GM18499 (cell line): ENCODE results near the gene GARIN5A.

Experiments used
- ATAC-seq: cut with Tn5 transposase; IDR thresholded peaks from one replicate; pipeline ENCODE4 v1.9.1; 2021; ENCODE audit warnings: moderate number of reproducible peaks; ENCODE audit not compliant: insufficient read depth, unreplicated experiment

Gene GARIN5A

DNA sequence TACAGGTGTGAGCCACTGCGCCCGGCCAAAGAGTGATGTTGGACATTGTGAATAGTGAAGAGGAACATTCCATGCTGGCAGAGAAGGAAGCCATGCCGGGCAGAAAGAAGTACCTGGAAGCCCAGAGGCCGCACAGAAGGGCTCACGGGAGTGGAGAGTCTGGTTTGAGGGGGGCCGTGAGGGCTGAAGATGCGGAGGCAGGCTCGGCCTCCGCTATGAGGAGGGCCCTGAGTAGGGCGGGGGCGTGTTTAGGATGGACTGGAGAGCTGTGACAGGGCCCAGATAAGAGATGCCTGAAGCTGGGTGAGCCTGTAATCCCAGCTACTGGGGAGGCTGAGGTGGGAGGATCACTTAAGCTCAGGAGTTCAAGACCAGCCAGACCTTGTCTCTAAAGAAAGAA lies 32.7 kb upstream of the GARIN5A start:
- no peak for ATAC-seq

DNA sequence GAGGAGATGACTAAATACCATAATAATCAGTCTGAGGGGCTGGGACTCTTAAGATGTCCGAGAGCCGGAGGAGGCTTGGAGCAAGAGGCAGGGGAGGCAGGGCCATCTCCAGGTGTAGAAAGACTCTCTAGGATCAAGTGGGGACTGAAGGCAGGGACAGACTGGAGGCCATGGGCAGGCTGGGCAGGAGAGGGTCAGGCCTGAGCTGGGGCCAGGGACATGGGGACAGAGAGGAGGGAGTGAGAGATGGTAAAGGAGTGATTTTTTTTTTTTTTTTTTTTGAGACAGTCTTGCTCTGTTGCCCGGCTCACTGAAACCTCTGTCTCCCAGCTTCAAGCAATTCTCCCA lies 32.2 kb upstream of the GARIN5A start:
- ATAC-seq, result no peak

DNA sequence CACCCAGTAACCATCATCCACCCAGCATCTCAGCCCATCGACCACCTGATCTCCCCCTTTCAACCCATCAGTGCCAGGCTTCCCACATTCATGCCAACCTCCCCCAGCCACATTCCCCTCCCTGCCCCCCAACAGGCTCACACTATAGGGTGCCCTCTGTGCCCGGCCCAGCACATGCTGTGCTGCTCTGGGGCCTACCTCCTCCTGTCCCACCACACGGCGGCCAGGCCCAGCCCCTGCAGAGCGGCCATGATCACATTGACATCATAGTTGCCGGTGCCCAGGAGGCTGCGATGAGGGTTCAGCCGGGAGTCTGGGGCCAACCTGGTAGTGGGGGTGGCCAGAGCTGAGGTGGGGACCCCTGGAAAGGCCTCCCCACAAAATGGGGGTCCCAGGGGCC lies 30.7 kb upstream of the GARIN5A start:
- no peak for ATAC-seq

DNA sequence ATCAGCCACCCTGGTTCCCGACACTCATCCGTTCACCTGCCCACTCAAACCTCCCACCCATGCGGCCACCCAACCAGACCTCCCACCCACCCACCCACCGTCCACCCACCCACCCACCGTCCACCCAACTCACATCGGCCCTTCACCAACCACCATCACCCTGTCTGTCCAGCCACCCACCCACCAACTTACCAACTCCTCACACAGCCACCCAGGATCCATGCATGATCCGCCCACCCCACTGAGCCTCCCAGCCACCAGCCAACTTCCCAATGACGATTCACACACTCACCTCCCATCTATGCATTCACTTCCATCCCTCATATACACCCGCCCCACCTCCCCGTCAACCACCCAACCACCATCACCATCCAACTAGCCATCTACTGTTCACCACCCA lies 30.1 kb upstream of the GARIN5A start:
- ATAC-seq, result no peak

DNA sequence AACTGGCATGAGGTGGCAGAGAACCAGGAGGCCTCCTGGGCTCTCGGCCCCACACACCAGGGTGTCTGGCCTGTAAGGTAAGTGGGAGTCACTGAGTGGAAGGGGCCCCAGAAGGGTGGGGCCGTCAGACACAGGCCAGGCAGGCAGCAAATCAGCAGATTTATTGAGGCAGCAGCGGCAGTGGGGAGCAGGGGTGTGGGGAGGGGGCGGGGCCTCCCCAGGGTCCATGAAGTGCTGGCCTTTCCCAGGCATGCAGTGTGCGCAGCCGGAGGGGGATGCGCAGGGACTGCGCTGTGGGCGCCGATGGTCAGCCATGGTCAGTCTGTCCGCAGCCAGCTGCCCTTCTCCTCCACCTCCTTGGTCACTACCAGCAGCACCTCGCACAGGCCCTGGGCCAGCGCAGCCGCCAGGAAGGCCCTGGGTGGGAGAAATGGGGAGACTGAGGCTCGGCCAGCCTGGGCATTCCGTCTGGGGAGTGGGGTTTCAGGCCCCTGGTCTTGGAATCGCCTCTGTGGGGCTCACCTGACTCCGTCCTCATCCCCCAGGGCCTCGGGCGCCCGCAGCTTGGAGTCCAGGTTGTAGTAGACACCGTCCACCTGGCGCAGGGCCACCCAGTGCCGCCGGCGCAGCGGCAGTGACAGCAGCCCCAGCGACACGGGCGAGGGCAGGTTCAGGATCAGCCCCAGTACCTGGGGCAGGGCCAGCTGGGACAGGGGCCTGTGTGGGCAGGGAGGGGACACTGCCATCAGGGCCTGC lies 29.4 kb upstream of the GARIN5A start:
- no peak for ATAC-seq

DNA sequence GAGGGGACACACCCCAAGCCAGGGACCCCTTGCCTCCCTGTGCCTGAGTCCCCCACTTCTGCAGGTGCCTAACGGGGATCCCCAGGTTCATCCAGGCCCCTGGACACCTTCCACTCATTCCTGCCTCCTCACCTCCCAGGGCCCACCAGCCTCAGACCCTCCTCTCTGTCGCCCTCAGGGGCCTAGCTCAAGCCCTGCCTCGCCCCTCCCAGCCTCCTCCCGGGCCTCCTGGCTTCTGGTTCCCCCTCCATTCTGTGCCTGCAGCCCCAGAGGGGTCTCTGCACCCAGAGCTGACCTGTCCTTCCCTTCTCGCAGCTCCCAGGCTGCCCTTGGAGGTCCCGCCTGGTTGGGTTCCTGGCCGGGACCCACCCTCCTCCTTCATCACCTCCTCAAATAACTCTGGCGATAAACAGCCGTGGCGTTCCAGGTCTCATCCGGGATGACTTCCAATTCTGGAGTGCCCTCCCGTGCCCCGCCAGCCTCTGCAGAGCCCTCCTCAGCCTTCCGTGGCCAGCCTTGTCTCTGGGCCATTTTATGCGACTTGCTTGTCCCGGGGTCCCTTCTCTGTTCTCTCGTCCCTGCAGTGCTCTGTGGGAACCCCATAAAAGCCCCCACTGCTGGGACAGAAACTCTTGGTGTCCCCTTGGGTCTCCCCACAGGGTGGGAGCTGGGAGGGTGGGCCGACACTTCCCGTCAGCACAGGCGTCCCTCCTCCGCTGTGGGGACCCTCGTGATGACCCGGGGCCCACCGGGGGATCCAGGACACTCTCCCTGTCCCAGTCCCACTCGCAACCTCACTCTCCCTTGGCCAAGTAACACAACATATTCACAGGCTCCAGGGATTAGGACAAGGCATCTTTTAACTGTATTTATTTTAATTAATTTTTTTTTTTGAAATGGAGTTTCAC lies 25.2 kb upstream of the GARIN5A start:
- ATAC-seq, result no peak

DNA sequence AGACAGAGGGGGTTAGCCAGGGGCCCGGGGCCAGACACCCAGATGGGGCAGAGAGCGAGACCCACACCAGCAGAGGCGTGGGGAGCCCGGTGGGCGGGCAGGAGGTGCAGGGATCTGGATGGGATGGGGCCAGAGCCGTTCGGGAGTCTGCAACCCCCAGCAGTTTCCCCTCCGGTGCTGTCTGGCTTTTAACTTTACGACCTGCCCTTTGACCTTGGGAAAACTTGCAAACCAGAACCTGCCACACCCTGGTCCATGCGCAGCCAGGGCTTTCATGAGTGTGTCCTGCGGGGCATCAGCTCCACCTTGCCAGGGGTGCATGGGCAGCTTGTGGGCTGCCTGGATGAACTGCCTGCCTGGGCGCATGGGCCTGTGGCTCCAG lies 24.5 kb upstream of the GARIN5A start:
- no peak for ATAC-seq

DNA sequence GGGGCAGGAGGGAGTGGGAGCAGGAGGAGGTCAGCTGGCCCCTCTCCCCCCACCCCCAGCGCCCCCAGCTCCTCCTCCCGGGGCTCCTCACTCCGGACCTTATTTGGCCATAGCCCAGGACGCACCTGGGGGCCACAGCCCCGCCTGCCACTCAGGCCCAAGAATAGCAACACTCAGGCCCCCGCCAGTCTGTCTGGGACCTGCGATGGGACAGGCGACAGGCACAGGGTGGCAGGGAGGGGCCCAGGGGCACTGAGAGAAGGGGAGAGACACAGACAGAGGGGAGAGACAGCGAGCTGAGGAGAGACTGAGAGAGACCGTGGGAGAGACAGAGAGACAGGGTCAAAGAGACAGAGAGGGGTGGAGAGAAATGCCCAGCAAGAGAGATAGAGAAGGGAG lies 24.1 kb upstream of the GARIN5A start:
- no peak for ATAC-seq

DNA sequence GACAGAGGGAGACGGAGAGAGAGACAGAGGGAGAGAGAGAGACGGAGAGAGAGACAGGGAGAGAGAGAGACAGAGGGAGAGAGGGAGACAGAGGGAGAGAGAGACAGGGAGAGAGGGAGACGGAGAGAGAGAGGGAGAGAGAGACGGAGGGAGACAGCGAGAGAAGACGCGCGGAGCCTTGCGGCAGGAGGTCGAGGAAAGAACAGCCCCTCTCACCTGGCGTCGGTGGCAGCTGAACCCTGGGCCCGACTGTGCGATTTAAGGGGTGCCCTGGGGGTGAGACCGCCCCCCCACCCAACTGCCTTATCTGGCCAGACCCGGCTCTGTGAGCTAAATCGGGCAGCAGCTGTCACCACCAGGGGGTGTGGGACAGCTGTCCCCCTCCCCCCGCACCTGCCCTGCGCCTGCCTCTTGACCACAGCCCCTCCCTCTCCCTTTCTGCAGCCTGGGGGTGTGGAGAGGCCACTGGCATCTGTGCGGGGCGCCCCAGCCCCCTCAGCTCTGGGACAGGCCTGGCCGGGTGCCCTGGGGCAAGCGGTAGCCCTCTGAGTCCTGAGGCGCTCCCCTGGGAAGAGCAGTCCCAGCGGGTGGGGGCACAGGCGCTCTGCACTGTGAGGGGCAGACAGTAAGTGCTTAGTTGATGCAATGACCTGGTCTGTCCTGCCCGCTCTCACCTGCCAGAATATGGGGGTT lies 23.6 kb upstream of the GARIN5A start:
- no peak for ATAC-seq

DNA sequence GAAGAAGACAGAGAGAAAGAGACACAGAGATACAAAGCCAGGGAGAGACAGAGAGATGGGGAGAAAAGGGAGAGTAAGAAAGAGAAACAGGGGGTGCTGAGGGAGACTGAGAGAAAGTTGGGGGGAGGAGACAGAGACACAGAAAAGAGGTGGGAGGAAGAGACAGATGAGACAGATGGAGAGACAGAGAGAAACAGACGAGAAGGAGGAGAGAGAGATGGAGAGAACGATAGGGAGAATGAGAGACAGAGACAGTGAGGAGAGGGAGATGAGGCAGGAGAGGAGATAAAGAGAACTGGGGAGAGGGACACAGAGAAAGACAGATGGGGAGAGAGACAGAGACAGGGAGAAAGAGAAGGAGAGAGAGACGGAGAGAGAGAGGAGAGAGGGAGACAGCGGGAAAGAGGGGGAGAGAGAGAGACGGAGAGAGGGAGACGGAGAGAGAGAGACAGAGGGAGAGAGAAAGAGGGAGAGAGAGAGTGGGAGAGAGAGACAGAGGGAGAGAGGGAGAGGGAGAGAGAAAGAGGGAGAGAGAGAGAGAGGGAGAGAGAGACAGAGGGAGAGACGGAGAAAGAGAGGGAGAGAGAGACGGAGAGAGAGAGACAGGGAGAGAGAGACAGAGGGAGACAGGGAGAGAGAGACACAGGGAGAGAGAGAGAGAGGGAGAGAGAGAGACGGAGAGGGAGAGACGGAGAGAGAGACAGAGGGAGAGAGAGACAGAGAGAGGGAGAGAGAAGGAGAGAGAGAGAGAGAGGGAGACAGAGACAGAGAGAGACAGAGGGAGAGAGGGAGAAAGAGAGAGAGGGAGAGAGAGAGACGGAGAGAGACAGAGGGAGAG lies 21.8 kb upstream of the GARIN5A start:
- no peak for ATAC-seq

DNA sequence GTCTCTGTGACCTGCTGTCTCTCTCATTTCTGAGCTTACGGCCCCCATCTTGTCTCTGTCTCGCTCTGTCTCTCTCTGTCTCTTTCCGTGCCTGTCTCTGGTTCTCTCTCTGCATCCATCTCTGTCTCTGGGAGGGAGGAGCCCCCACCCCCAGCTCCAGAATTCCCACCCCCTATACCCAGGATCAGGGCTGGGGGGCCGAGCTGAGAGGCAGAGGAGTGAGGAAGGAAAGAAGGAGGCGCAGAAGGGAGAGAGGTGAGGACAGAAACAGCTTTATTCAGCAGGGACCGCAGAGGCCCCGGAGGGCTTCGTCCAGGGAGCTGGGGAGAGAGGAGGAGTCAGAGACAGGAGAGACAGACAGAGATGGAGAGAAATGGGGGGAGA lies 20.4 kb upstream of the GARIN5A start:
- no peak for ATAC-seq

DNA sequence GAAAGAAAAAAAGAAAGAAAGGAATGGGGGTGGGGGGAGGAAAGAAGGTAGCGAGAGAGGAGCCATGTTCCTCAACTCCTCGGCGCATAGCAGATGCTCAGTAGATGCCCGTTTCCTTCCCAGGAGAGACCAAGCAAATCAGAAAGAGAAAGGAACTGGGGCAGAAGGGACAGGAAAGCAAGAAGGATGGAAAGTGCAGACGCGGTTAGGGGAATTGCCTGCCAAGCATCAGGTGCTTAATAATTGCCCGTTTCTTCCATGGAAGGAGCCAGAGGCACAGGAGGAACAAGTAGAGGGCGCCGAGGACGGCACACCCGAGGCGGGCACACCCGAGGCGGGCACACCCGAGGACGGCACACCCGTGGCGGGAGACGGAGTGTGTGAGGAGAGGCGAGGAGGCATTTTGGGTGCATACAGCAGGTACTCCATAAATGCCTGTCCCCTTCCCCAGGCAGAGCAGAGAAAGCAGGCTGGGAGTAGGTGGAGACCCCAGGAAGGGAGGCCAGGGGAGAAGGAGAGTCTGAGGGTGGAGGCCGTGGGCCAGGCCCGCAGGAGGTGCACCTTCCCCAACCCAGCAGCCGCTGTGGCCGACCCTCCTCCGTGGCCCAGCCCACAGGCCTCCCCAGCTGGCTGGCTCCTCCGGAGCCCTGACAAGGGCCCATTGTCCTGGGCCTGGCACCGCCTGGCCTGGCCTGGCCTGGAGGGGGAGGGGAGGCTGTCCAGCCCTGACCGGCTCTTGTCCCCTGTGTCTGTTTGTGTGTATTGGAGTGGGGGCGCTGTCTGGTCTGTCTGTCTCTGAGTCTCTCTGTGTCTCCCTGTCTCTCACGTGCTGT lies 19.8 kb upstream of the GARIN5A start:
- no peak for ATAC-seq

DNA sequence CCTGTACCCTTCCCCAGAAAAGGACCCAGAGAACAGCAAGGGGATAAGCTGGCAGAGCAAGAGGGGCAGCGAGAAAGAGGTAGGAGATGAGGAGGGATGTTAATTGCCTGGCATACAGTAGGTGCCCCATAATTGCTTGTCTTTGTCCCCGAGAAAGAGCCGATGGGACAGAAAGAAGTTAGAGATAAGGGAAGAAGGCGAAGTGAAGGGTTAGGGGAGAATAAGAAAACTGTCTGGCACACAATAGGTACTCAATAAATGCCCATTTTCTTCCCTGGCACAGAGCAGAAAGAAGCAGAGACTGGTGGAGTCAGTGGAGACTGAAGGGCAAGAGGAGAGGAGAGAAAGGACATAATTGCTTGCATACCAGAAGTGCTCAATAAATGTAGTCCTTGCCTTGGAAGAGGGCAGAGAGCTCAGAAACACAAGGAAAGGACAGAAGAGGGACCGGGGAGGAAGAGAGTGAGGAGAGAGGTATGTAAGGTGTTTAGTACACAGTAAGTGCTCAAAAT lies 18.4 kb upstream of the GARIN5A start:
- no peak for ATAC-seq

DNA sequence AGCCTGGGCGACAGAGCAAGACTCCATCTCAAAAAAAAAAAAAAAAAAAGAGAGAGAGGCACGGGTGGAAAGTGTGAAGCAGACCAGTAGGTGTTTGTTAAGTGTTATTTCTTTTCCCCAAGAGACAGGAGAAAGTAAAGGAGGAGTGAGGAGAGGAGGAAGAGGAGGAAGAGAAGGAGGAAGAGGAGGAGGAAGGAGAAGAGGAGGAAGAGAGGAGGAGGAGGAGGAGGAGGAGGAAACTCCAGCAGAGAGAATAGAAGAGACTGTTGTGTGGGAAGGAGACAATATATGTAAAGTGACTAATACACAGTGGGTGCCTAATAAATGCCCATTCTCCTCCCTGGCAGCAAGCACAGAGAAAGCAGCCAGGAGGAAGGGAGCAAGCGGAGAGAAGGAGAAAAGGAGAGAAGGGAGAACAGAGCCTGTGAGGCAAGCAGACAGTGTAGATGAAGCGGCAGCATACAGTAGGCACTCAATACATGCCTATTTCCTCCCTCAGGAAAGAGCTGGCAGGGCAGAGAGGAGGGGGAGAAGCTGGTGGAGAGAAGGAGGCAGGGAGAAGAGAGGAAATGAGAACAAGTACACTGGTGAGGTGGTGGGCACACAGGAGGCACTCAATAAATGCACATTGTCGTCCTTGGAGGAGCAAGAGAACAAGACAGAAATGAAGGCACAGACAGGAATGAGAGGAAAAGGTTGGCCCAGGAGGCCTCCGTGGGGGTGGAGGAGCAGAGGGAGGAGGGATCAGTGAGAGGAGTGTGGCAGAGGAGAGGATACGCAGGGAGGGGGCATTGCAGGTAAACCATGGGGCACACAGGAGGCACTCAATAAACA lies 17.8 kb upstream of the GARIN5A start:
- ATAC-seq, result no peak

DNA sequence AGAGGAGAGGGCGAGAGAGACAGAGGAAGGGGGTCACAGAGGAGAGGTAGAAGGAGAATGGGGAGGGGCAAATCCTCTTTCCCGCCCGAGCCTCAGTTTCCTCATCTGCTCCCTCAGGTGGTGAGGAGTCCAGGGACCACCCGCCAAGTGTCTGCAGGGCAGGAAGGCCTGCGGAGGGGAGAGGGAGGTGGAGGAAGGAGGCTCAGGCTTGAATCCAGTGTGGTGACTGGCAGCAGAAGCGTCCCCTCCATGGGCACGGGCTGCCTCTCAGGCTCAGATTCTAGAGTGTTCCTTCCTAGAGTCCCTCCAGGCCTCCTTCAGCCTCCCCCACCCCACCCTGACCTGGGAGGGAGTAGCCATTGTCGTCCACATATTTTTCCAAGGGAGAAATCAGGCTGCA lies 16.5 kb upstream of the GARIN5A start:
- ATAC-seq, result no peak

DNA sequence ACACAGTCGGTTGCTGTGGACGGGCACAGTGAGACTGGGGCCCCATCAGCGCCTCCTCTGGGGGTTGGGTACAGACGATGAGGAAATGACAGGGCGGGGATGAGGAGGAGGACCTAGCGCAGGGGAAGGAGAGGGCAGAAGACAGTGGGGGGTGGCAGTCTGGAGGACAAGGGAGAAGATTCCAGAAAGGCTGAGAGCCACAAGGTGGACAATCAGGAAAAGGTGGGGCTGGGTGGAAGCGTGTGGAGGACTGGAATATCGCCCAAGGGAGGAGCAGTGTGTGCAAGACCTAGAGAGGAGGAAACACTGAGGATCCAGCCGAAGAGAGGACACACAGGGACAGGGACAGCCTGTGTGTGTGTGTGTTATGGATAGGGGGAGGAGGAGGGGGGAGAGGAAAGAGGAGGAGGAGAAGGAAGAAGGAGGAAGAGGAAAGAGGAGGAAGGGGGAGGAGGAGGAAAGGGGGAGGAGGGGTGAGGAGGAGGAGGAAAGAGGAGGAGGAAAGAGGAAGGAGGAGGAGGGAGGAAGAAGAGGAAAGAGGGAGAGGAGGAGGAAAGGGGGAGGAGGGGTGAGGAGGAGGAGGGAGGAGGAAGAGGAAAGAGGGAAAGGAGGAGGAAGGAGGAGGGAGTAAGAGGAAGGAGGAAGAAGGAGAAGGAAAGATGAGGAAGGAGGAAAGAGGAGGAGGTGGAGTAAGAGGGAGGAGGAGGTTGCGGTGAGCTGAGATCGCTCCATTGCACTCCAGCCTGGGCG lies 15.8 kb upstream of the GARIN5A start:
- ATAC-seq, result no peak

DNA sequence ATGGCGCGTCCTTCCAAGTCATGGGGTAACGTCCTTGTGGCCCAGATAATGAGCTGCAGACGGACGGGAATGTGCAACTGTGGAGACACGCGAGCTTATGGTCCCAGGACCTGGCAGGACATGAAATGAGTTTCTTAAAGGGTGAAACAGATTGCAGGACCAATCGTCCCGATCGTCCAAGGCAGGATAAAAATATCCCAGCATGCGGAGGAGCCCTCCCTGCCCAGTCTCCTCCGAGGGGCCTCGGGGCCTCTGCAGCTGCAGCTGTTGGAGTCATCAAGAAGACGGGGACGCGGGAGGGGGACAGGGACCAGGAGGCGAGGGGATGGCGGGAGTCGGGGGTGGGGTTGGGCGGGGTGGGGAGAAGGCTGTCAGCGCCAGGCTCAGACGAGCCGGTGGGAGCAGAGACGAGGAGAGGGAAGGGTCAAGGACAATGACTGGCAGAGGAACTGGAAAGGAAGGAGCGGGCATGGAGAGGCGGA lies 14.4 kb upstream of the GARIN5A start:
- no peak for ATAC-seq

DNA sequence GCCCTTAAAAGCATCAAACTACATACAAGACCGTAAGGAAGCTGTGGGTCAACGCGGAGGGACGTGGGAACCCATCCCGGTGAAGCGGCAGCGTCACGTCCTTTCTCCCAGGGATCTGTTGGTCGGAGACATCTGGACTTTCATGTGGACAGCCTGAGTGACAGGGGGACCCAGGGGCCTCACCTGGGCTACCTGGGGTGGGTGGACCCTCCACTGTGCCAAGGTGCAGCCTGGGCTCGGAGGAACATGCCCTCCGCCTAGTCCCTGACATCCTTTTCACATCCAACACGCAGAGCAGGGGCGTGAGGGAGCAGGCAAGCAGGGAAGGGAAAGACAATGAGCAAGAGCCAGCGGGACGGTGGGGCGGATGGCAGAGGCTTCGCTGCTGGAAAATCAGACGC lies 13.8 kb upstream of the GARIN5A start:
- ATAC-seq, result no peak
